ENCODE measurements around the gene E2F4.

GRCh38 chr16:67211674-67212073 lies 19.7 kb downstream of the E2F4 start:
- TF ChIP-seq KAT7 (CRISPR knock-in tag; IDR thresholded peaks at IDR 0.05; ENCODE audit: borderline replicate concordance) (no peak), NR3C1 (CRISPR knock-in tag; IDR thresholded peaks at IDR 0.05) (no peak), POLR3A (IDR thresholded peaks at IDR 0.05; ENCODE audit: borderline replicate concordance, extremely low read depth, insufficient read depth, insufficient read length) (no peak)
